GM12874 (cell line): ENCODE results near the gene TCF23.

ENCODE experiments used
- TF ChIP-seq, protein P1 (sequence below): IDR thresholded peaks from 2 replicates; pipeline ENCODE4 v1.5.1; 2011; ENCODE audit warnings: low read depth, mild to moderate bottlenecking, control low read depth, low read length, moderate library complexity; ENCODE audit not compliant: insufficient read depth

TCF23 gene

DNA sequence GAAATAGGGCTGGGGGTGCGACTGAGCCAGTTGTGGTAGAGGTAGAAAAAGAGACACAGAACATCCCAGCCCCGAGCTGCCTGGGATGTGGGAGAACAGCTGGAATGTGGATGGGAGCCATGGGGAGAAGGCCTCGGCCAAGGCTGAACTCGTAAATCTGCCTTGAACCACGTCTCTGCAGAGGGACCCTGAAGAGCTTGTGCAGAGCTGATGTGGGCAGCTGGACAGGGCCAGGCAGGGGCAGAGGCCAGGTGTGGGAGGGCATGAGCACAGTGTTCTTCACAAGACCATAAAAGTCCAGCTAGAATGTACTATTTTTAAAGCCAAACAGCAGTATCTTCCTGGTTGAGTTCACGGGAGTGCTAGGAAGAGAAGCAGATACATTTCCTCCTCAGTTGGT lies 5.7 kb downstream of the TCF23 start:
- TF ChIP-seq, protein P1, sequence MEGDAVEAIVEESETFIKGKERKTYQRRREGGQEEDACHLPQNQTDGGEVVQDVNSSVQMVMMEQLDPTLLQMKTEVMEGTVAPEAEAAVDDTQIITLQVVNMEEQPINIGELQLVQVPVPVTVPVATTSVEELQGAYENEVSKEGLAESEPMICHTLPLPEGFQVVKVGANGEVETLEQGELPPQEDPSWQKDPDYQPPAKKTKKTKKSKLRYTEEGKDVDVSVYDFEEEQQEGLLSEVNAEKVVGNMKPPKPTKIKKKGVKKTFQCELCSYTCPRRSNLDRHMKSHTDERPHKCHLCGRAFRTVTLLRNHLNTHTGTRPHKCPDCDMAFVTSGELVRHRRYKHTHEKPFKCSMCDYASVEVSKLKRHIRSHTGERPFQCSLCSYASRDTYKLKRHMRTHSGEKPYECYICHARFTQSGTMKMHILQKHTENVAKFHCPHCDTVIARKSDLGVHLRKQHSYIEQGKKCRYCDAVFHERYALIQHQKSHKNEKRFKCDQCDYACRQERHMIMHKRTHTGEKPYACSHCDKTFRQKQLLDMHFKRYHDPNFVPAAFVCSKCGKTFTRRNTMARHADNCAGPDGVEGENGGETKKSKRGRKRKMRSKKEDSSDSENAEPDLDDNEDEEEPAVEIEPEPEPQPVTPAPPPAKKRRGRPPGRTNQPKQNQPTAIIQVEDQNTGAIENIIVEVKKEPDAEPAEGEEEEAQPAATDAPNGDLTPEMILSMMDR: no peak

DNA sequence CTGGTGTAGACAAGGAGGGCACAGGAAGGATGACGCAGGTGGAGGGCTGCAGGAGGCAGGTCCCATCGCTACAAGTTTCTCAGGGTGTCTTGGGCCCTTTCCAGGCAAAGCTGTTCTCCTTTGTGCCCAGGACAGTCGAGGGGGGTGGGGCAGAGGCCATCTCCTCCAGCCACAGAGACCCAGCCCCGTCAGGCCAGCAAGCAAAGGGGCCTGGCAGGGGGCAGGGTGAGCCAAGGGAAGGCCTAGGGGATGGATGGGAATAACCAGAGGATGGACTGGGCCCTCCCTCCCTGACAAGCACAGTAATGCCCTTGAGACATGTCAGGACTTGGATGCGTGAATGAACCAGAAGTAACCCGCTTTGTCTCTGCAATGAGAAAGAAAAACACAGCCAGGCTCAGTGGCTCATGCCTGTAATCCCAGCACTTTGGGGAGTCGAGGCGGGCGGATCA lies 6.3 kb downstream of the TCF23 start:
- TF ChIP-seq, protein P1: no peak

DNA sequence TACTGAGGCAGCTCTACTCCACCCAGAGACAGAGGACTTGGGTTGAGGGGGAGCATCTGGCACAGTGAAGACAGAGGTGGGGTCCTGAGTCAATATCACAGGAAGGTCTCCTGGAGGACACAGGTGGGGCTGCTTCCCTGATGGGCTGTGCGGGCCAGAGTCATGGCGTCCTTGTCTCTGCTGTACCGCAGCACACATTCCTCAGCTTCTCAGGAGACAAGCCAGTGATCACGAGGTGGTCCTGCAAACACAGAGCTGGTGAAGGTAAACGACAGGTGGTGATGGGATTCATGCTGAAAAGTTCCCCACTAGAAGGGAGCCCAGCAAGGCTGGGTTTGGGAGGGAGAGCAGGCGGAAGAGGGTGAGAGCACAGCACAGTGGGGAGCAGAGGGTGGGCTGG lies 9.7 kb downstream of the TCF23 start:
- TF ChIP-seq, protein P1: no peak

DNA sequence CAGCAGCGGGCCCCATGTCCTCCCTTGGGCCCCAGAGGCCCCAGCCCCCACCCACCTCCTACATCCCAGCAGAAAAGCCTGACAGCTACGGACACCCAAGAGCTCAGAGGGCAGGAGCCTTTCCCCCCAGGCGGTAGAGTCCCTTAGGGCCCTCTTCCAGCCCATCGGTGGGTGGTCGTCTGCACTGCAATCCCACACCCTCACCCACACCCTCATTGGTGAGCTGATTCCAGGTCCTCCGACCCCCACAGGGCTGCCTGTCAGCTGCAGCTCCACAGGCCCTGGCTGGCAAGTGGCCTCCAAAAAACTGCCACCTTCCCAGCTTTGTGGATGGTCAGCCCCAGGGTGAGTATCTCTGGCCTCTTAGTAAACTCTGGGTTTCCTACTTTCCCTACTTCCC lies 10.5 kb downstream of the TCF23 start:
- TF ChIP-seq, protein P1: no peak

DNA sequence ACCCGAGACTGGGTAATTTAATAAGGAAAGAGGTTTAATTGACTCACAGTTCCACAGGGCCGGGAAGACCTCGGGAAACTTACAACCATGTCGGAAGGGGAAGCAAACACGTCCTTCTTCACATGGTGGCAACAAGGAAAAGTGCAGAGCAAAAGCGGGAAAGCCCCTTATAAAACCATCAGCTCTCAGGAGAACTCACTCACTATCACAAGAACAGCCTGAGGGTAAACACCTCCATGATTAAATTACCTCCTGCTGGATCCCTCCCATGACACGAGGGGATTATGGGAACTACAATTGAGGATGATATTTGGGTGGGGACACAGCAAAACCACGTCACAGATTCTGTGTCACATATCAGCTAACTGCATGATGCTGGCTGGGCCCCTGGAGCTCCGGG lies 11.4 kb downstream of the TCF23 start:
- TF ChIP-seq, protein P1: no peak

DNA sequence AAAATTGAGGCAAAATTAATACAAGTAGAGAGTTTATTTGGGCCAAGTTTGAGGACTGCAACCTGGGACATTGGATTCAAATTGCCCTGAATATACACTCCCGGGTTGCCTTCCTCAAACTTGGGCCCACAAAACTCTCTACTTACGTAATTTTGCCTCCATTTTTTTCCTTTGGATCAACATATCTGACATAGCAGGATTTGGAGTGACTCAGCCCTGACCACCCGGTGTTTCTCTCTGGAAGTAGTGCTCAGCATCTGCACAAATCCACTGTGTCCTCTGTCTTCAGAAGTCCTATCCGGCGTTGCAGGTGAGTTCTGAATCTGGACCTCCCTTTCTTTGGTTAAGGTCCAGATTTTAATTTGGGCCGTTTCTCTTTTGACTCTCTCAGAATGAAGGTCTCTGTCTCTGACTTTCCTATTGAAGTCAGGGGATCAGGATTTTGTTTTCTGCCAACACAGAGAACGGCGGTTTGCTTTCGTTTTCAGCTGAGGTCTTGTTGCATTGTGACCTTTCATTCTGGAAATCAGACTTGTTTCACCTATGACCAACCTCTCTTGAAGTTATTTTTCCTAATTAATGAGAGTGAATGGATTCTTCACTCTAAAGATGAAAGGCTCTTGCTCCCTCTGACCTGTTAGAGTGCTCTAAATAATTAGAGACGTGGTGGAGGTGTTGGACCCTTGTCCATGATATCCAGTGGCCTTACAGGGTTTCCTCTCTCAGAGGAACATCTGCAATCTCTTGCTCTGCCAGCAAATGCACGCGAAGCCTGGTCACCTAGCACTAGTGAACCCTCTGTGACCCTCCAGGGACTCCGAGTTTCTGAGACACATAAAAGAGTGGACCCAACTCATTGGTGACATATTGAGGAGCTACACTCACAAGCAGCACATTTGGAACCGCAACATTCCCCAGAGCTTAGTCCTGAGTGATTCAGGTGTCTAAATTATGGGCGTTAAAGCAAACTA lies 13.6 kb downstream of the TCF23 start:
- TF ChIP-seq, protein P1: no peak

DNA sequence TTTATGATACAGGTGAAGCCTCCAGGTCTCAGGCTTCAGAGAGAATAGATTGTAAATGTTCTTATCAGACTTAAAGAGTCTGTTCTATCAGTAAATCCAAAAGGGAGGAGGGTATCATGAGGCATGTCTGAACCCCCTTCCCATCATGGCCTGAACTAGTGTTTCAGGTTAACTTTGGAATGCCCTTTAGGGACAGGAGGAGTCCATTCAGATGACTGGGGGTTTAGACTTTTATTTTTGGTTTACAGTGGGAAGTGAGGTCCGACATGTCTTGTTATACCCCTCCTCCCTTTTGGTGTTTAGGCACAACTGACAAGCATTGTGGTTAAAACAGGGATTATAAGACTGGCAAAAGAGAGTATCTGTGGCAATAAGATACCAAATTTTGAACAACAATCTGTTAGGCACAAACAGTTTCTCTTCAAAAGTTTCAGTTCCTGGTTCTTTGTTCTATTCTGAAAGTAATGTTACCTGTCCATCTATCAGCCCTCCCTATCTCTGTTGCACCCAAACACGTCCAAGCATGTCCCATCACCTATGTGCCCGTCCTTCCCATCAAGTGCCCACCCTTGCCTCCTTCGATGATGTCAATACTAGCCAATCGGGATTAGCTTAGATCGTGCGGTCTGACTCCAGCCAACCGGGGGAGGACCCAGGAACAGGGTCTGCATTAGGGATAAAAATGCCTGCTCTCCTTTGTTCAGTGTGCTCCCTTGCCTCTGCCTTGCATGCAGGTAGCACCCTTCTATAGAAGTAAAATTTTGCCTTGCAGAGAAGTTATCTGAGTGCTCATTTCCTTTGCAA lies 16.4 kb downstream of the TCF23 start:
- TF ChIP-seq, protein P1: no peak
